B cell (primary cell): ENCODE results near the gene NLRP9. TPM values are rescaled to one million over a fixed set of nuclear protein-coding genes. Genes with fewer than 3 reads are reported as not detected.

ENCODE experiments used
- ATAC-seq: fragments of 200-7000 bp; cut with Tn5 transposase; one replicate; pipeline ENCODE4 v1.10.0; 2021; ENCODE audit warnings: low read depth, mild to moderate bottlenecking, moderate number of reproducible peaks, moderate library complexity
- CTCF ChIA-PET: fragments of 350-600 bp; sonication (Branson Sonifier 250); formaldehyde crosslinking; loops from one replicate; lab custom pipeline; 2021; ENCODE audit warnings: antibody characterized with exemption, inconsistent platforms; lab: Charles Lee
- POLR2A ChIA-PET: fragments of 350-600 bp; sonication (Branson Sonifier 250); formaldehyde crosslinking; loops from one replicate; lab custom pipeline; 2021; ENCODE audit warnings: antibody characterized with exemption; lab: Charles Lee
- DNase-seq: peaks from one replicate; pipeline ENCODE4 v3.0.0; 2013
- H2AFZ ChIP-seq: 2 replicates; pipeline ENCODE4 v1.6.1; 2012; ENCODE audit warnings: mild to moderate bottlenecking, low read depth, low read length; ENCODE audit not compliant: insufficient read depth, poor library complexity, severe bottlenecking
- H3K27ac ChIP-seq, 2 donors: 1 replicate in 1 of 2; 2 replicates in 1 of 2; pipeline ENCODE4 v1.5.1; 2012 to 2013; ENCODE audit warnings: low read length in 2 of 2, mild to moderate bottlenecking in 2 of 2, moderate library complexity in 1 of 2
- H3K27me3 ChIP-seq, 4 experiments: fragments of 200-600 bp in 1 of 4; sonication (generic) in 1 of 4; replicated peaks in 1 of 4; 1 replicate in 2 of 4; 2 replicates in 2 of 4; pipeline versions ENCODE4 v1.6.1 to v1.7.0; 2013 to 2016; ENCODE audit warnings: low read length in 3 of 4, mild to moderate bottlenecking in 2 of 4, mixed read lengths in 1 of 4, moderate library complexity in 1 of 4; ENCODE audit not compliant: insufficient read depth in 4 of 4, control insufficient read depth in 3 of 4; ENCODE audit errors: control extremely low read depth in 1 of 4
- H3K36me3 ChIP-seq, 2 experiments: replicated peaks in 1 of 2; 1 replicate in 1 of 2; 2 replicates in 1 of 2; pipeline versions ENCODE4 v1.6.1 to v1.7.1; 2013; ENCODE audit warnings: low read length in 1 of 2; ENCODE audit not compliant: insufficient read depth in 2 of 2, control insufficient read depth in 1 of 2; ENCODE audit errors: control extremely low read depth in 1 of 2, extremely low read depth in 1 of 2
- H3K4me1 ChIP-seq, 2 donors: fragments of 200-600 bp in 1 of 2; sonication (generic) in 1 of 2; 1 replicate in 1 of 2; 2 replicates in 1 of 2; pipeline versions ENCODE4 v1.5.1 to v1.6.1; 2013 to 2017; ENCODE audit warnings: low read length in 2 of 2; ENCODE audit not compliant: control insufficient read depth in 2 of 2, insufficient read depth in 2 of 2
- H3K4me2 ChIP-seq: replicated peaks from 2 replicates; pipeline ENCODE3; 2012; ENCODE audit warnings: mild to moderate bottlenecking, low read depth, low read length; ENCODE audit not compliant: poor library complexity, severe bottlenecking
- H3K4me3 ChIP-seq, 5 experiments: fragments of 200-600 bp in 1 of 5; sonication (generic) in 1 of 5; 1 replicate in 3 of 5; 2 replicates in 2 of 5; pipeline versions ENCODE4 v1.5.1 to v1.7.0; 2011 to 2016; ENCODE audit warnings: low read length in 4 of 5, mild to moderate bottlenecking in 4 of 5, low read depth in 2 of 5, control low read depth in 1 of 5, moderate library complexity in 1 of 5; ENCODE audit not compliant: insufficient read depth in 1 of 5; ENCODE audit errors: control extremely low read depth in 1 of 5, extremely low read depth in 1 of 5
- H3K79me2 ChIP-seq: fragments of 200-600 bp; sonication (generic); one replicate; pipeline ENCODE4 v1.6.0; 2016; ENCODE audit warnings: low read length; ENCODE audit not compliant: control insufficient read depth, insufficient read depth
- H3K9ac ChIP-seq: fragments of 200-600 bp; sonication (generic); 2 replicates; pipeline ENCODE4 v1.6.1; 2017; ENCODE audit warnings: mild to moderate bottlenecking, low read length, moderate library complexity
- H3K9me3 ChIP-seq, 3 donors: one replicate each; pipeline versions ENCODE4 v1.6.1 to v1.7.1; 2013; ENCODE audit warnings: low read length in 2 of 3; ENCODE audit not compliant: control insufficient read depth in 2 of 3, insufficient read depth in 1 of 3; ENCODE audit errors: control extremely low read depth in 1 of 3
- H4K20me1 ChIP-seq: 2 replicates; pipeline ENCODE4 v1.6.0; 2012; ENCODE audit warnings: mild to moderate bottlenecking, low read length; ENCODE audit not compliant: insufficient read depth, control insufficient read depth, poor library complexity, severe bottlenecking
- H3K27ac Mint-ChIP-seq: one replicate; pipeline ENCODE4 v1.8.0; 2021; ENCODE audit warnings: mixed read lengths
- H3K27me3 Mint-ChIP-seq: one replicate; pipeline ENCODE4 v1.8.0; 2021; ENCODE audit warnings: mixed read lengths
- H3K4me1 Mint-ChIP-seq: one replicate; pipeline ENCODE4 v1.8.0; 2021; ENCODE audit warnings: mixed read lengths
- H3K4me3 Mint-ChIP-seq: one replicate; pipeline ENCODE4 v1.8.0; 2021; ENCODE audit warnings: mixed read lengths
- H3K9me3 Mint-ChIP-seq: one replicate; pipeline ENCODE4 v1.8.0; 2022; ENCODE audit warnings: mixed read lengths; ENCODE audit not compliant: insufficient read depth
- EZH2 ChIP-seq: IDR thresholded peaks from 2 replicates; pipeline ENCODE4 v1.6.1; 2012; ENCODE audit warnings: borderline replicate concordance, low read depth, mild to moderate bottlenecking, moderate library complexity, low read length; ENCODE audit not compliant: insufficient read depth, poor library complexity, severe bottlenecking
- WGBS: methylation state at CpG from one replicate; pipeline ENCODE4 v1.1.5; 2013; ENCODE audit warnings: missing lambda C conversion rate; ENCODE audit not compliant: insufficient coverage; 5-methylcytosine and 5-hydroxymethylcytosine counted together
- intact Hi-C: fragments of 100-400 bp; cut with micrococcal nuclease; formaldehyde crosslinking; loops from one replicate; pipeline ENCODE4 v1.10.0; 2022
- polyA plus RNA-seq: library from polyadenylated mRNA; depleted of rRNA; stranded (reverse); fragments of >200 nt; gene quantifications from 2 replicates; pipeline ENCODE4 v1.2.3, GENCODE V29; 2012
- total RNA-seq, 2 donors: library from RNA; stranded (reverse); fragments of 120-200 nt in 1 of 2; gene quantifications; 1 replicate in 1 of 2; 2 replicates in 1 of 2; pipeline versions ENCODE4 v1.2.3 to v1.2.4, GENCODE V29; 2013 to 2022
- TF ChIP-seq, protein P1 (sequence below): fragments of 200-600 bp; IDR thresholded peaks from one replicate; pipeline ENCODE4 v1.8.0; 2022; ENCODE audit warnings: antibody characterized with exemption, mild to moderate bottlenecking

NLRP9 gene
- total and polyA plus RNA-seq, 2 donors (not counting 1 experiment from before 2014, with no cell fraction given): not detected

- H3K9ac ChIP-seq: peak overlapping the region; percentile 80
- CTCF ChIA-PET: interaction anchor here (1.1 to 1.8 kb wide), 2 partner anchors 23 to 25 kb away, joined by 5 to 6 read pairs; partner anchors contain the start of gene U2AF2
- H3K27ac Mint-ChIP-seq: peak overlapping the region; percentile 96
- no peaks in the 10 kb centered on the region for H3K27me3 ChIP-seq
- H3K9me3 Mint-ChIP-seq: no peaks in the 10 kb centered on the region
- H3K27me3 Mint-ChIP-seq: no peaks in the 10 kb centered on the region
- intact Hi-C loops: loop anchor here (1.0 to 5.0 kb wide), 4 partner anchors 36 to 1476 kb away; partner anchors contain the start of genes PPP1R12C, RPS9, ZNF580 and ZNF581
- POLR2A ChIA-PET: interaction anchor here (0.6 to 1.5 kb wide), 5 partner anchors 24 to 1432 kb away, joined by 3 to 8 read pairs (median 4); partner anchors contain the start of genes U2AF2 and ZNF581
- WGBS: 31% methylated on average over 18 of the region's 21 CpGs
- peaks cover 66% of the 10 kb centered on the region for H4K20me1 ChIP-seq
- peak overlapping the region; percentile 82 for H3K4me2 ChIP-seq
- H3K27ac ChIP-seq: peak overlapping the region; percentile 87 to 93
- no peak overlapping the region for H2AFZ ChIP-seq
- ATAC-seq (peak; percentile 81), DNase-seq (peak; percentile 93)
- H3K4me3 Mint-ChIP-seq: peak overlapping the region; percentile 95
- H3K4me1 Mint-ChIP-seq: peaks cover 64% of the 10 kb centered on the region
- no peak for TF ChIP-seq EZH2
- TF ChIP-seq, protein P1, sequence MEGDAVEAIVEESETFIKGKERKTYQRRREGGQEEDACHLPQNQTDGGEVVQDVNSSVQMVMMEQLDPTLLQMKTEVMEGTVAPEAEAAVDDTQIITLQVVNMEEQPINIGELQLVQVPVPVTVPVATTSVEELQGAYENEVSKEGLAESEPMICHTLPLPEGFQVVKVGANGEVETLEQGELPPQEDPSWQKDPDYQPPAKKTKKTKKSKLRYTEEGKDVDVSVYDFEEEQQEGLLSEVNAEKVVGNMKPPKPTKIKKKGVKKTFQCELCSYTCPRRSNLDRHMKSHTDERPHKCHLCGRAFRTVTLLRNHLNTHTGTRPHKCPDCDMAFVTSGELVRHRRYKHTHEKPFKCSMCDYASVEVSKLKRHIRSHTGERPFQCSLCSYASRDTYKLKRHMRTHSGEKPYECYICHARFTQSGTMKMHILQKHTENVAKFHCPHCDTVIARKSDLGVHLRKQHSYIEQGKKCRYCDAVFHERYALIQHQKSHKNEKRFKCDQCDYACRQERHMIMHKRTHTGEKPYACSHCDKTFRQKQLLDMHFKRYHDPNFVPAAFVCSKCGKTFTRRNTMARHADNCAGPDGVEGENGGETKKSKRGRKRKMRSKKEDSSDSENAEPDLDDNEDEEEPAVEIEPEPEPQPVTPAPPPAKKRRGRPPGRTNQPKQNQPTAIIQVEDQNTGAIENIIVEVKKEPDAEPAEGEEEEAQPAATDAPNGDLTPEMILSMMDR: peak; percentile 54
- peaks cover 0 to 2% (median 0%) of the 10 kb centered on the region in 3 donors for H3K9me3 ChIP-seq
- H3K79me2 ChIP-seq: peaks cover 80% of the 10 kb centered on the region
- H3K4me1 ChIP-seq: peaks cover 50 to 70% of the 10 kb centered on the region in 2 donors
- peaks cover 0 to 62% of the 10 kb centered on the region in 2 experiments for H3K36me3 ChIP-seq
- peak overlapping the region in 4 of 5 experiments; percentile 6 to 93 (median 26) for H3K4me3 ChIP-seq
Observed at GRCh38 chr19:55678121-55678671, 60.0 kb downstream of the NLRP9 start.
